B cell (primary cell): Measurements from ENCODE around the gene DDX24. TPM values are rescaled to one million over a fixed set of nuclear protein-coding genes. Genes with fewer than 3 reads are reported as not detected.
A peak's percentile ranks its signal among the peaks of the same experiment; 100 is the strongest.

Experiments used
- ATAC-seq: fragments of 200-7000 bp; cut with Tn5 transposase; one replicate; pipeline ENCODE4 v1.10.0; 2021; ENCODE audit warnings: low read depth, mild to moderate bottlenecking, moderate number of reproducible peaks, moderate library complexity
- CTCF ChIA-PET: fragments of 350-600 bp; sonication (Branson Sonifier 250); formaldehyde crosslinking; loops from one replicate; lab custom pipeline; 2021; ENCODE audit warnings: antibody characterized with exemption, inconsistent platforms; lab: Charles Lee
- POLR2A ChIA-PET: fragments of 350-600 bp; sonication (Branson Sonifier 250); formaldehyde crosslinking; loops from one replicate; lab custom pipeline; 2021; ENCODE audit warnings: antibody characterized with exemption; lab: Charles Lee
- DNase-seq: peaks from one replicate; pipeline ENCODE4 v3.0.0; 2013
- H2AFZ ChIP-seq: 2 replicates; pipeline ENCODE4 v1.6.1; 2012; ENCODE audit warnings: mild to moderate bottlenecking, low read depth, low read length; ENCODE audit not compliant: insufficient read depth, poor library complexity, severe bottlenecking
- H3K27ac ChIP-seq, 2 donors: 1 replicate in 1 of 2; 2 replicates in 1 of 2; pipeline ENCODE4 v1.5.1; 2012 to 2013; ENCODE audit warnings: low read length in 2 of 2, mild to moderate bottlenecking in 2 of 2, moderate library complexity in 1 of 2
- H3K27me3 ChIP-seq, 4 experiments: fragments of 200-600 bp in 1 of 4; sonication (generic) in 1 of 4; replicated peaks in 1 of 4; 1 replicate in 2 of 4; 2 replicates in 2 of 4; pipeline versions ENCODE4 v1.6.1 to v1.7.0; 2013 to 2016; ENCODE audit warnings: low read length in 3 of 4, mild to moderate bottlenecking in 2 of 4, mixed read lengths in 1 of 4, moderate library complexity in 1 of 4; ENCODE audit not compliant: insufficient read depth in 4 of 4, control insufficient read depth in 3 of 4; ENCODE audit errors: control extremely low read depth in 1 of 4
- H3K36me3 ChIP-seq, 2 experiments: replicated peaks in 1 of 2; 1 replicate in 1 of 2; 2 replicates in 1 of 2; pipeline versions ENCODE4 v1.6.1 to v1.7.1; 2013; ENCODE audit warnings: low read length in 1 of 2; ENCODE audit not compliant: insufficient read depth in 2 of 2, control insufficient read depth in 1 of 2; ENCODE audit errors: control extremely low read depth in 1 of 2, extremely low read depth in 1 of 2
- H3K4me1 ChIP-seq, 2 donors: fragments of 200-600 bp in 1 of 2; sonication (generic) in 1 of 2; 1 replicate in 1 of 2; 2 replicates in 1 of 2; pipeline versions ENCODE4 v1.5.1 to v1.6.1; 2013 to 2017; ENCODE audit warnings: low read length in 2 of 2; ENCODE audit not compliant: control insufficient read depth in 2 of 2, insufficient read depth in 2 of 2
- H3K4me2 ChIP-seq: replicated peaks from 2 replicates; pipeline ENCODE3; 2012; ENCODE audit warnings: mild to moderate bottlenecking, low read depth, low read length; ENCODE audit not compliant: poor library complexity, severe bottlenecking
- H3K4me3 ChIP-seq, 5 experiments: fragments of 200-600 bp in 1 of 5; sonication (generic) in 1 of 5; 1 replicate in 3 of 5; 2 replicates in 2 of 5; pipeline versions ENCODE4 v1.5.1 to v1.7.0; 2011 to 2016; ENCODE audit warnings: low read length in 4 of 5, mild to moderate bottlenecking in 4 of 5, low read depth in 2 of 5, control low read depth in 1 of 5, moderate library complexity in 1 of 5; ENCODE audit not compliant: insufficient read depth in 1 of 5; ENCODE audit errors: control extremely low read depth in 1 of 5, extremely low read depth in 1 of 5
- H3K79me2 ChIP-seq: fragments of 200-600 bp; sonication (generic); one replicate; pipeline ENCODE4 v1.6.0; 2016; ENCODE audit warnings: low read length; ENCODE audit not compliant: control insufficient read depth, insufficient read depth
- H3K9ac ChIP-seq: fragments of 200-600 bp; sonication (generic); 2 replicates; pipeline ENCODE4 v1.6.1; 2017; ENCODE audit warnings: mild to moderate bottlenecking, low read length, moderate library complexity
- H3K9me3 ChIP-seq, 3 donors: one replicate each; pipeline versions ENCODE4 v1.6.1 to v1.7.1; 2013; ENCODE audit warnings: low read length in 2 of 3; ENCODE audit not compliant: control insufficient read depth in 2 of 3, insufficient read depth in 1 of 3; ENCODE audit errors: control extremely low read depth in 1 of 3
- H4K20me1 ChIP-seq: 2 replicates; pipeline ENCODE4 v1.6.0; 2012; ENCODE audit warnings: mild to moderate bottlenecking, low read length; ENCODE audit not compliant: insufficient read depth, control insufficient read depth, poor library complexity, severe bottlenecking
- H3K27ac Mint-ChIP-seq: one replicate; pipeline ENCODE4 v1.8.0; 2021; ENCODE audit warnings: mixed read lengths
- H3K27me3 Mint-ChIP-seq: one replicate; pipeline ENCODE4 v1.8.0; 2021; ENCODE audit warnings: mixed read lengths
- H3K4me1 Mint-ChIP-seq: one replicate; pipeline ENCODE4 v1.8.0; 2021; ENCODE audit warnings: mixed read lengths
- H3K4me3 Mint-ChIP-seq: one replicate; pipeline ENCODE4 v1.8.0; 2021; ENCODE audit warnings: mixed read lengths
- H3K9me3 Mint-ChIP-seq: one replicate; pipeline ENCODE4 v1.8.0; 2022; ENCODE audit warnings: mixed read lengths; ENCODE audit not compliant: insufficient read depth
- CTCF ChIP-seq: fragments of 200-600 bp; IDR thresholded peaks from one replicate; pipeline ENCODE4 v1.8.0; 2022; ENCODE audit warnings: antibody characterized with exemption, mild to moderate bottlenecking
- EZH2 ChIP-seq: IDR thresholded peaks from 2 replicates; pipeline ENCODE4 v1.6.1; 2012; ENCODE audit warnings: borderline replicate concordance, low read depth, mild to moderate bottlenecking, moderate library complexity, low read length; ENCODE audit not compliant: insufficient read depth, poor library complexity, severe bottlenecking
- WGBS: methylation state at CpG from one replicate; pipeline ENCODE4 v1.1.5; 2013; ENCODE audit warnings: missing lambda C conversion rate; ENCODE audit not compliant: insufficient coverage; 5-methylcytosine and 5-hydroxymethylcytosine counted together
- intact Hi-C: fragments of 100-400 bp; cut with micrococcal nuclease; formaldehyde crosslinking; loops from one replicate; pipeline ENCODE4 v1.10.0; 2022
- polyA plus RNA-seq: library from polyadenylated mRNA; depleted of rRNA; stranded (reverse); fragments of >200 nt; gene quantifications from 2 replicates; pipeline ENCODE4 v1.2.3, GENCODE V29; 2012
- total RNA-seq, 2 donors: library from RNA; stranded (reverse); fragments of 120-200 nt in 1 of 2; gene quantifications; 1 replicate in 1 of 2; 2 replicates in 1 of 2; pipeline versions ENCODE4 v1.2.3 to v1.2.4, GENCODE V29; 2013 to 2022

Gene DDX24
- total and polyA plus RNA-seq, 2 donors (not counting 1 experiment from before 2014, with no cell fraction given) = 145 to 211 TPM

GRCh38 chr14:94026173-94026888 lies 54.7 kb downstream of the DDX24 start, which contains the start of gene OTUB2:
OTUB2 (plus strand) TSS chr14:94026340; CDS start chr14:94026538, 198 bp downstream.
- H3K27ac ChIP-seq = no peak within 1 kb of the TSS
- 2% methylated on average over 70 of the region's 74 CpGs for WGBS
- H3K9ac ChIP-seq = peak within 1 kb of the TSS; percentile 69
- no peaks in the 10 kb centered on the region for H3K36me3 ChIP-seq
- peaks cover 0 to 22% (median 9%) of the 10 kb centered on the region in 4 experiments for H3K27me3 ChIP-seq
- Mint-ChIP-seq H3K27me3 (peaks cover 22% of the 10 kb centered on the region), H3K27ac (peak within 1 kb of the TSS; percentile 70), H3K4me3 (peak within 1 kb of the TSS; percentile 90), H3K9me3 (no peaks in the 10 kb centered on the region), H3K4me1 (peaks cover 8% of the 10 kb centered on the region)
- H4K20me1 ChIP-seq = no peaks in the 10 kb centered on the region
- peak within 1 kb of the TSS in 4 of 5 experiments; percentile 38 to 64 (median 58) for H3K4me3 ChIP-seq
- no peaks in the 10 kb centered on the region for H3K9me3 ChIP-seq
- TF ChIP-seq CTCF (no peak), EZH2 (no peak)
- H3K4me1 ChIP-seq = peaks cover 9% of the 10 kb centered on the region in 2 donors
- peak; percentile 100 for ATAC-seq
- intact Hi-C loops = loop anchor here (1.0 kb wide), 2 partner anchors 55 to 151 kb away; partner anchors contain the start of genes DDX24 and IFI27L1
- CTCF ChIA-PET = interaction anchor here (0.7 to 2.1 kb wide), 5 partner anchors 9 to 110 kb away, joined by 3 to 16 read pairs (median 5); partner anchors contain the start of genes DDX24 and IFI27L1
- H3K4me2 ChIP-seq = peak within 1 kb of the TSS; percentile 92
- no peaks in the 10 kb centered on the region for H3K79me2 ChIP-seq
- POLR2A ChIA-PET = interaction anchor here (0.7 kb wide), 1 partner anchor 10 kb away, joined by 3 read pairs; no protein-coding TSS in a partner anchor
- peak; percentile 98 for DNase-seq
- H2AFZ ChIP-seq = peak within 1 kb of the TSS; percentile 89
